GM19324 (cell line): ENCODE results near the gene ZNF296.

ENCODE experiments used
- ATAC-seq: cut with Tn5 transposase; IDR thresholded peaks from one replicate; pipeline ENCODE4 v1.9.1; 2021; ENCODE audit warnings: mild to moderate bottlenecking, moderate library complexity; ENCODE audit not compliant: unreplicated experiment, low FRiP score

Gene ZNF296

GRCh38 chr19:45090034-45090433, 13.8 kb upstream of the ZNF296 start:
- no peak for ATAC-seq

- ATAC-seq: no peak
These were observed 11.3 kb upstream of the ZNF296 start for GRCh38 chr19:45087531-45087930.

GRCh38 chr19:45086480-45086879, 10.2 kb upstream of the ZNF296 start:
- ATAC-seq: no peak

- no peak for ATAC-seq
These were observed 5.9 kb upstream of the ZNF296 start for GRCh38 chr19:45082170-45082569.

- no peak for ATAC-seq
These were observed 3.7 kb upstream of the ZNF296 start for GRCh38 chr19:45079911-45080370.

- ATAC-seq: peak; percentile 36
These were observed 3.0 kb upstream of the ZNF296 start, which contains the start of gene GEMIN7 for GRCh38 chr19:45079063-45079910. GEMIN7 (plus strand) TSS chr19:45079260; CDS start chr19:45090115, 10,855 bp downstream.

- ATAC-seq: no peak
These were observed 2.2 kb upstream of the ZNF296 start for GRCh38 chr19:45078390-45079062.

- no peak for ATAC-seq
These were observed 813 bp upstream of the ZNF296 start for GRCh38 chr19:45076851-45077730.

- peak; percentile 68 for ATAC-seq
These were observed 813 bp downstream of the ZNF296 start for GRCh38 chr19:45075301-45076028.

- no peak for ATAC-seq
These were observed 1.5 kb downstream of the ZNF296 start for GRCh38 chr19:45074744-45075300.

- ATAC-seq: no peak
These were observed 4.1 kb downstream of the ZNF296 start for GRCh38 chr19:45071969-45072790.

- ATAC-seq: no peak
These were observed 4.7 kb downstream of the ZNF296 start for GRCh38 chr19:45071545-45071938.

- no peak for ATAC-seq
These were observed 5.3 kb downstream of the ZNF296 start for GRCh38 chr19:45070861-45071544.

- no peak for ATAC-seq
These were observed 6.1 kb downstream of the ZNF296 start for GRCh38 chr19:45070214-45070613.

GRCh38 chr19:45069056-45069455, 7.2 kb downstream of the ZNF296 start:
- ATAC-seq: no peak

- ATAC-seq: no peak
These were observed 8.2 kb downstream of the ZNF296 start for GRCh38 chr19:45068041-45068440.

GRCh38 chr19:45066921-45067661, 9.2 kb downstream of the ZNF296 start:
- ATAC-seq: no peak
